Measurements from ENCODE around the gene SEC61A1.

The SEC61A1 gene

DNA sequence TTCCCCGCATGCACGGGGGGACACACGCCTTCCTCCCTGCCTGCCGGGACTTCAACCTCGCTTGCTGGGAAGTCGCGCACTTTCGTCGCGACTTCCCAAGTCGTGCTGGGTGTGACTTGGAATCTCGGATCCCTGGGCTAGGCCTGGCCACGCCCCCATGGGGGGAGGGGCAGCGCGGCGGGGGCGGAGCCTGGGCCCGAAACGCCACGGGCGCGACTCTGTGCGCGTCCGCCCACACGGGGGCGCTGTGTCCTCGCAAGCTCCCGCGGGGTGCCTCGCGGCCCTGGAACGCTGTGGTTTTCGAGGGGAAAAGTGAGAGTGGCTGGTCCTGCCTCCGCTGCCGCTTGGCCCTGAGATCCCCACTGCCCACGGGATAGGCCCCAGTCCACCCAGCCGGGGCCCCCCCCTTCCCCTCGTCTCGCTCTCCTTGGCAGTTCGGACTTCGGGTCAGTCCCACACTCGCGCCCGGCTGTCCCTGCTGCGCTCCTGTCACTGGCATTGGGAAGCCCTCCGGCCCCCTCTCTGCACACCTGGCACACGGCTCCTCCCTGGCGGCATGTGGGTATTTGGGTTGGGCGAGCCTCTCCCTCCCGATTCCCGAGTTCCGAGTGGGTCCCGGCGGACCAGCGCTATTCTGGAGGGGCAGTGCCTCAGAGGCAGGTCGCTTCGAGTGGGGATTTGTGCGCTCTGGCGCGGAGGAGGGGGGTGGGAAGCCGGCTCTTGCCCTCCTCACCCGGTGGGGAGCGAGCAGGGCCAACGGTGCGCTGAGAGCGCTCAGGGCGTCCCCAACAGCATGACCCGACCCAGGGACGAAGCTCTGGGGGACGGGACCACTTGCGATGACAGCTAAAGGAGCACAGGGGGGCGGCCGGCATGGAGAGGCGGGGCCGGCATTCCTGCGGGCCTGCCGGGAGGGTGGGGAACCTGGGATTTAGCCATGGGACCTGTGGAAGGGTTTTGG, 23.6 kb downstream of the SEC61A1 start:
- no peak overlapping the region for H3K4me3 ChIP-seq (ENCODE audit: low read length)
- DNase-seq (ENCODE audit: low read depth, low spot score) = peak; percentile 7

DNA sequence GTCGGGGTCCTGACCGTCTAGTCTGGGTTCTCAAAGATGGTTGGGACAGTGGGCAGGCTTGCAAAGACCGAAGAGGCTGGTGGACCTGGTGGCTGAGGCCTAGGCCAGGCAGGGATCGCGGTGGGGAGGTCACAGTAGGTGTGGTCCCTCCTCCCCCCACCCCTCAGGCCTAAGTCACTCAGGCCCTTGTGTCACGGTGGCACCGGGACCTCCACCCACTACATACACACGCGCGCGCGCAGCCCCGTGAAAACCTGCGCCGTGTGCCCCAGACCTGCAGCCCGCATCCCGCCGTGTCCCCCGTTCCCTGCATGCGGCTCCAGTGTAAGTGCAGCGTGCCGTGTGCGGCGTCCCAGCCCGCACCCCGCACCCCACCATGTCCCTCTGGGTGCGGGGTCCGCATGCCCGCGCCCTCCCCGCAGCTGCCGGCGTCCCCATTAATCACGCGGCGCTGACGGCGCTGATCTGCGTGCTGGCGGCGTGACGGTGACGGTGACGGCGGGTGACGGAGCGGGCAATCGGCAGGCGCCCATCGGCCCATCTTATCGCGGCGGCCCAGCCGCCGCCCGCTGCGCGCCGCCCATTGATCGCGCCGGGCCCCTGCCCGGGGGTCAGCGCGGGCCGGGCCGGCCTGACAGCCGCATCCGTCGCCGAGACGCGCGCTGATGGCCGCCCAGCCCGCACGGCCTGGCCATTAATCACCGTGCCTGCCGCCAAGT, 24.4 kb downstream of the SEC61A1 start:
- H3K4me3 ChIP-seq (ENCODE audit: low read length) = no peak overlapping the region
- no peak for DNase-seq (ENCODE audit: low read depth, low spot score)

GRCh38 chr3:128077202-128077624, 25.0 kb downstream of the SEC61A1 start:
- DNase-seq (ENCODE audit: low read depth, low spot score) = no peak

DNA sequence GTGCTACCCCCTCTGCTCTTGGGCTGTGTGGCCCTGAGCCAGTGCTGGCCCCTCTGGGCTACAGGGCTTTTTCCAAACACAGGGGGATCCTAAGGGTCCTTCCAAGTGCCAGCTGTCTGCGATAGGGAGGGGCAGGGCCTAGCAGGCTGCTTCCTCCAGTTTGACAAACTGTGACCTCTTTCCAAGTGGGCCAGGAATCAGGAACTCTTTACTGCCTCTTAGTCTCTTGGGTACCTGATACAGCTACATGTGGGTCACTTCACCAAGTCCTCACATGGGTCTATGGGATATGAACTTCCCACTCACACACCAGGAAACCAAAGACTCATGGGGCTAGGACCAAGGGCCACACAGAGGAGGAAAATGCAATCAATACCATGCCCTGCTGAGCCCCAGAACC, 25.4 kb downstream of the SEC61A1 start:
- no peak overlapping the region for H3K4me3 ChIP-seq (ENCODE audit: low read length)

More at GRCh38 chr3:128077202-128077624, 25.0 kb downstream of the SEC61A1 start:
- no peak overlapping the region for H3K4me3 ChIP-seq (ENCODE audit: low read length)

GRCh38 chr3:128078322-128078721, 26.1 kb downstream of the SEC61A1 start:
- no peak for DNase-seq (ENCODE audit: low read depth, low spot score)
- H3K4me3 ChIP-seq (ENCODE audit: low read length) = no peak overlapping the region

More for the DNA sequence above, 25.4 kb downstream of the SEC61A1 start:
- no peak for DNase-seq (ENCODE audit: low read depth, low spot score)

- DNase-seq (ENCODE audit: low read depth, low spot score) = no peak
- H3K4me3 ChIP-seq (ENCODE audit: low read length) = no peak overlapping the region
Measured at GRCh38 chr3:128078875-128079274, 26.6 kb downstream of the SEC61A1 start.

DNA sequence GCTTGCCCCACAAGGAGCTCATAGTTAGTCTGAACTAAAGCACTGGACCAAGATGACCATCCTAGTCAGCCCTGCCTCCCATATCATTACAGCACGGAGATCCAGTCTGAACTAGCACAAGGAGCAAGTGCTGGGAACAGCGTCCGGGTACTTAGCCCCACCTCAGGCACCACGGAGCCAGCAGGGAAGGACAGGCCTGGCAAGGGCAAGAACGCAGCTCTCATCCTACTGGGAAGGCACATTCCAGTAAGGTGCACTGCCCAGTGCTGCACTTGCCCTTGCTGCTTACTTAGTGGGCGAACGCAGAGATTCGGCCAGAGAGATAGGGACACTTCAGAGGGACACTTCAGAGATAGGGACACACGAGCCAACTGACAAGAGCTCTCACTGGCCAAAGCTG, 27.6 kb downstream of the SEC61A1 start:
- H3K4me3 ChIP-seq (ENCODE audit: low read length) = no peak overlapping the region
- no peak for DNase-seq (ENCODE audit: low read depth, low spot score)

DNA sequence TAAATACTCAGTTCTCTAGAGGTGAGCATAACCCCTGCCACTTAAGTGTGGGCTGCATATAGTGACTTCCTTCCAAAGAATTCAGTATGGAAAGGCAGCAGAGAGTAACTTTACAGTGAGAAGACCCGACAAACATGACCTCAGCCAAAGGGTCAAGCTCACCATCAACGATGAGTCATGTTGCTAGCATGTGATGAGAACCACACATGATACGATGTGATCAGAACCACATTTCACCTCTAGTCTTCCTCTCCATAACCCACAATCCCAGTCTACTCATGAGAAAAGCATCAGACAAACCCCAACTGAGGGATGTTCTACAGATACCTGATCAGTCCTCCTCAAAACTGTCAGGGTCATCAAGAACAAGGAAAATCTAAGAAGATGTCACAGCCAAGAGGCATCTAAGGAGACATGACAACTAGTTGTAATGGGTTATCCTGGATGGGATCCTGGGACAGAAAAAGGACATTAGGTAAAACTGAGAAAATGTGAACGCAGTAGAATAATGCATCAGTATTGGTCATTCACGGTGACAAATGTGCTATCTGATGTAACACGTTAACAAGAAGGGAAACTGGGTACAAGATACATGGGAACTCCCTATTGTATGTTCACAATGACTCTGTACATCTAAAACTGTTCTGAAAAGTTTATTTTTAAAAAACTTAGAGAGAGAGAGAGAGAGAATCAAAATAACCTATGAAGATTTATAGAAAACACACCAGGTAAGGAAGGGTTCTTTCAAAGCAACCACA, 28.3 kb downstream of the SEC61A1 start:
- H3K4me3 ChIP-seq (ENCODE audit: low read length) = no peak overlapping the region
- DNase-seq (ENCODE audit: low read depth, low spot score) = no peak

DNA sequence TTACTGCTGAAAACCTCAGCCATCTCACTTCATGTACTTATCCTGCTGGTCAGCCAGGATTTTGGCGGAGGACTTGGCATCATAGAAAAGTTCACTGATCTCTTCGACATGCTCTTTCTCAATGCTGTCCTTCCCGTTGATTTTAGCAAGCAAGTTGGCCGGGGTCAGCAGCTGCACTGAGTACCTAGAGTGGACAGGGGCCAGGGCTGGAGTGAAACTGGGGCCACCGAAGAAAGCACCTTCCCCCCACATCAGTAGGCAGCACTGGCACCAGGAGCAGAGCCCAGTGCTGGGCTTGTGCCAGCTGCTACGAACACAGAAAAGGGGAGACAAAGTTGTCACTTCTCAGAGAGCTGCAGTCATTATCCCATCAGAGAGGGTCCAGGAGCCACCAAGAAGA, 29.0 kb downstream of the SEC61A1 start:
- DNase-seq (ENCODE audit: low read depth, low spot score) = no peak
- H3K4me3 ChIP-seq (ENCODE audit: low read length) = no peak overlapping the region

GRCh38 chr3:128081846-128082245, 29.6 kb downstream of the SEC61A1 start:
- H3K4me3 ChIP-seq (ENCODE audit: low read length) = no peak overlapping the region
- DNase-seq (ENCODE audit: low read depth, low spot score) = no peak

DNA sequence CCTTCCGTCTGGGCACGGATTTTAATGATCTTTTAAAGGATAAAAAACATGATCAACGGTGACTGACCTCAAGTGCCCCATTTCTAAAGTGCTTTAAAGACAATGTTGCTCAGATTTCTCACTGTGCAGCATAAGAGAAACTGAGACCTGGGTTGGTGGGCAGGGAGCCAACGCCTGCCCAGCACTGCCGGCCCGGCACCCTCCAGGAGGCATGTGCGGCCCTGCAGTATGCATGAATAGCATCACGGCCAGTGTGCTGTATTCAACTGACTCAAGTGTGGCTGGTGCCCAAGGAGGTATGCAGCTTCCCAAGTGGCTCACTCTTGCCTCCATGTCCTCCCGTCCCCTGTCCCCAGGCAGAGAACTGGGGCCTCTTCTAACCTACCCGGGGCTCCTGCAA, 30.3 kb downstream of the SEC61A1 start:
- DNase-seq (ENCODE audit: low read depth, low spot score) = no peak
- no peak overlapping the region for H3K4me3 ChIP-seq (ENCODE audit: low read length)

DNA sequence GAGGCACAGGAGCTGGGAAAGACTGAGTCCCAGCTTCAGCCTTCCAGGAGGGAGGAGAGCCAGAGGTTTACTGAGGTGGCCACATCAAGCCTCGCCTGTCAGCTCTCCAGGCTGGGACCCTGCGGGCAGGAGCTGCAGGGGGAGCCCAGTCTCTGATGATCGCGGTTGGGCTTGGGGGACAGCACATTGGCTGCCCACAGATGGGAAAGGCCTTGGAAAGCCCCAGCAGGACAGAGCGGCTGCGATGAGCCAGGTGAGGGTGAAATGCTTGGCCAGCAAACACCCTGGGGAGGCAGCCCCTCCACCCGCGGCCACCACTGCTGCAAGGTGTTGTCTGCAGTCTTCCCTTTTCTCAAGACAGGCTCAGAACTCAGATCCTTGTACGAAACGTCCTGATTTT, 31.2 kb downstream of the SEC61A1 start:
- no peak for DNase-seq (ENCODE audit: low read depth, low spot score)
- no peak overlapping the region for H3K4me3 ChIP-seq (ENCODE audit: low read length)

DNA sequence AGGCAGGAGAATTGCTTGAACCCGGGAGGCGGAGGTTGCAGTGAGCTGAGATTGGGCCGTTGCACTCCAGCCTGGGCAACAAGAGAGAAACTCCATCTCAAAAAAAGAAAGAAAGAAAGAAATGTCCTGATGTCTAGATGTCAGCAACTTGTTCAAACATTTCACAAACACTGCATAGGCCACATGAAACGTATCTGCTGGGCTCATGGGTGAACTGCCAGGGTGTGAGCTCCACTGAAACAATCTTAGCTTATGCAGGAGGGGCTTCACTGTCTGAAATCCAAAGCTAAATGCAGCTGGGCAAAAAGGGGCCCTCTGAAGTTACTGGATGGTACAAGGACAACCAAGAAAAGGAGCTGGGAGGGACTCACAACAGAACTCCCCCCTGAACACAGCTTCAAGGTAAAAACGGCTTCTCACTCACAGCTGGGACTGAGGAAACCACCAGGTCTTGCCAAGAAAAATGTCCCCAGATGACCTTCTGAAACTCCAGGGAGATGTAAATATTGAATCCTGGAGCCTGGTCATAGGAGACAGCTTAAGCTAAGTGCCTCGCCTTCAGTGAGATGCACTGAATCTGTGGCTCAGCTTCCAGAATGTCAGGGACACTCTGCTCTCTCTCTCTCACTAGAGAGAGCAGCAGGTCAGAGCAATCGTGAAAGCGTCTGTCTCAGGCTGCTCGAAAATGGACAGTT, 31.9 kb downstream of the SEC61A1 start:
- DNase-seq (ENCODE audit: low read depth, low spot score) = no peak
- H3K4me3 ChIP-seq (ENCODE audit: low read length) = no peak overlapping the region

GRCh38 chr3:128084675-128085021, 32.4 kb downstream of the SEC61A1 start:
- DNase-seq (ENCODE audit: low read depth, low spot score) = no peak
- no peak overlapping the region for H3K4me3 ChIP-seq (ENCODE audit: low read length)

- no peak overlapping the region for H3K4me3 ChIP-seq (ENCODE audit: low read length)
- DNase-seq (ENCODE audit: low read depth, low spot score) = no peak
Measured at GRCh38 chr3:128089135-128089534, 36.9 kb downstream of the SEC61A1 start.

DNA sequence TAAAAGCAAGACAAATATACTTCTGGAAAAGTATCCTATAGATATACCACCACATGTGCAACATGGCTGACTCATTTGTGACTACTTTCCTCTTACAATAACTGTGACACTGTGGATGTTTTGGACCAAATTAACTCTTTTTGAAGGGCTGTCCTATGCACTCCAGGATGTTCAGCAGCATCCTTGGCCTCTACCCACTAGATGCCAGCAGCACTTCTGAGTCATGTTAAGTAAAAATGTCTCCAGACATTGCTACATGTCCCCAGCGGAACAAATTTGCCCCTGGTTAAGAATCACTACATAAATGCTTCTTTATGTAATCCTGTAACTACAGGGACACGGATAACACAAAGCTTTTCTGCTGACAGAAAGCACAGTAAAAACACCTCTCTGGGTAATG, 39.3 kb downstream of the SEC61A1 start:
- no peak for DNase-seq (ENCODE audit: low read depth, low spot score)
- no peak overlapping the region for H3K4me3 ChIP-seq (ENCODE audit: low read length)

DNA sequence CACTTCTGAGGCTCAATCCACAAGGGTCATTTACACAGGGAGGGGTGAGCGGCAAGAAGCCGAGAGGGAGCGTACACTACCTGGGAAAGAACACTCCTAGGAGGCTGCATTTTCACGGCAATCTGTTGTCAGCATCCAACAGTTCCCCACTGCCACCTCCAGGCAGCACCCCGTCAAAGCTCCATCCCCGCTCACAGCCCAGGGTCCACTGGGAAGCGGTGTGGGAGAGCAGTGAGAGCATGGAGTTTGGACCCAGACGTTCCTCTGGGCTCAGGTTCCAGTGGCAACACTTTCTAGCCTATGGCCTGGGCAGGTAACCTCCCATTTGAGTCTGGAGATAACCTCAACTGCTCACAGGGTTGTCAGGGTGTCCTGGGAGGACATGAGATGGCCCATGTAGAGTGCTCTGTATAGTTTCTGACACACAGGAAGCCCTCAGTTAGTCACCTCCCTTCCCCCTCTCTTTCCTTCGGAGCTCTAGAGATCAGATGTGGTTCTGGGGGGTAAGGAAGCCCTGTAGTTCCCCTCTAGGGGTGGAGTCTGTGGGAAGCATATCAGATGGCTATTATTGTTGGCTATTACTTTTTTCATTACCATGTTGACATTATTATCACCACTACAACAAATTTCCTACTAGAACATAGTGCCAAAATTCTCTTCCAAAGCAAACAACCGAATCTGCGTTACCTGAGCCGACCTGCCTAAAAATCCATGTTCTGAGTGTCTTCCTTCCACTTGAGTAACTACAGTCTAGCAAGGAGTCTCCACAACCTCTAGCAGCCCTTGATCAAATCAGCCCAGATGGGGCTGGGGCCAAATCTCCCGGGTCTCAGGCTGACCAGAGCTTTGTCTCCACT, 42.3 kb downstream of the SEC61A1 start:
- no peak overlapping the region for H3K4me3 ChIP-seq (ENCODE audit: low read length)

GRCh38 chr3:128095222-128095703, 43.0 kb downstream of the SEC61A1 start:
- no peak overlapping the region for H3K4me3 ChIP-seq (ENCODE audit: low read length)

More for the DNA sequence above, 42.3 kb downstream of the SEC61A1 start:
- peak; percentile 33 for DNase-seq (ENCODE audit: low read depth, low spot score)

More at GRCh38 chr3:128095222-128095703, 43.0 kb downstream of the SEC61A1 start:
- peak; percentile 46 for DNase-seq (ENCODE audit: low read depth, low spot score)

Measured in Jurkat, Clone E6-1 (cell line).